ENCODE data around the gene TTYH3.
"Not testable (repeated sequence)": the region's sequence is repeated elsewhere in the genome, so short reads cannot be mapped to it uniquely, and the experiment has no call there.

TTYH3 gene

DNA sequence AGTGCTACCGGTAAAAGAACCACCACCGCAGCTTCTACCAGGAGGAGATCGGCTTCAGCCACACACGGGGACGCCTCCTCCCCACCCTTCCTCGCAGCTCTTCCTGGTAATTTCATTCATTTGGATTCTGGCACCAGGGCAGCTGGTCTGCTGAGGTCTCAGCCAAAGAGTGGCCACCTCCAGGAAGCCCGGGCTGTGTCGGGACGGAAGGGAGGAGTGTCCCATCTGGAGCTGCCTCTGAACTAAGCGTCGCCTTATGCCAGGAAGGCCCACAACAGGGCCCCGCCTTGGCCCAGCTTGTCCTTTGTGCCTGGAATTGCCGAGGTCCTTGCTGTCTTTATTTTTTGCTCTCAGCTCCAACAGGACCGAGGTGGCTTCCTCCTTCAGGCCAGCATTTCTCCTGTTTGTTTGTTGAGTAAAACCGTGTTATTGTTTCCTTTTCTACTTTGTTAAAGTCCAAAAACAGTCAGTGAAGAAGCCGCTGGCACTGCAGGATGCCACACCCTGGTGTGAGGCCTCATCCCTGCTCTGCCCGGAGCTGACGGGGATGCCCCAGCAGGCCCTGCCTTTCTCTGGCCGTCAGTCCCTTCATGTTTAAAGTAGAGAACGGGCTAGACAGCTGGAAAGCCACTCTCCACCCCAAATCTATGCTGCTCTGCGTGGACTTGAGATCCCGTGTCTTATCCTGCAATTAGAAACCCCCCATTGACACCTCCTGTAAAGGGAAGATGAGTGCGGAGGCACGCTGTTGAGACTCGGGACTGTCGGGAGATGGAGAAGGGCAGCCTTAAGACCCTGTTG is 24.5 kb upstream of the TTYH3 start:
- Histone ChIP-seq H3K4me1 (no peaks in the 10 kb centered on the region), H3K9me3 (no peaks in the 10 kb centered on the region), H3K36me3 (replicated peaks) (no peaks in the 10 kb centered on the region), H3K27me3 (ENCODE audit: low read depth) (no peaks in the 10 kb centered on the region), H3K4me3 (no peak overlapping the region)
- DNase-seq (ENCODE audit: low spot score in 2 of 2) = no peak
- in situ Hi-C loops (cut with MboI; ENCODE audit: low sequenced_read_pairs) = no loop called here

DNA sequence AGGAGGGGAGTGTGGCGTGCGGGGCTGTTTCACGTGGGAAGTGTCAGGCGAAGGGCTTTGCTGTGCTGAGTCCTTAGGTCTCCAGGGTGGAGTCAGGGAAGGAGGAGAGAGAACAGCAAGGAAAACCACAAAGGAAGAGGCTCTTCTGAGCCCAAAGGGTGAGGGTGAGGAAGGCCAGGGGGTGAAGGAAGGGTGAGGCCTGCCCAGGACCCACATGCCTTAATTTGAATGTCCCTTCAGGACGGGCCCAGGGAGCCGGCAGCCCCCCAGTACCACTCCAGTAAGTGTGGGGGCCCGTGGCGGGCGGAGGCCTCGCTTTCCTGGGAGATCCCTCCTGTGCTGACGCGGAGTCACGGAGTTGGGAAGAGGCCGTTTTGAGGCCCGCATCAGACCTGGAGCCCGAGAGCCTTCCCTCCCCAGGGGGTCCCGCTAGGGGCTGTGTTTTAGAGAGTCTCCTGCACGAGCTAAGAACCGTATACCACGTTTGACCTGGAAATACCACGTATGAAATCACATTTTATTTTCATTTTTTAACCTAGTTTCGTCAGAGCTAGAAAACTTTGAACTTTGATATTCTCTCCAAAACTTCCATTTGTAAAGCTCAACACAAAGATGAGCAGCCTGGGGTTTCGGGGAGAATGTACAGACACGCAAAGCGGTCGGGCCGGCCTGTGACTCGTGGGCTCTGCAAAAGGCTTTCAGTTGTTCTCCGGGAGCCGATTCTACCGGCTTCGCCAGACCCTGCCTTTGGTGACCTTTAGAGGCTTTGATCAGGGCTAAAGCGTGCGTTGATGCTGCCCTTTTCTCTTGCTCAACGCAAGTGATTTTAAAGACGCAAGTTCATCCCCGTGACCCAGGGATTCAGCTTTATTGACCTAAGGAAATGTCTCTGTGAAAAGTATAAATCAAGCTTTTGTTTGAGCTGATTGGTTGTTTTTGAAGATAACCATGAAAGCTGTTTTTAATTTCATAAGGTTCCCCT is 23.6 kb upstream of the TTYH3 start:
- no peaks in the 10 kb centered on the region for H3K36me3 ChIP-seq (replicated peaks)
- no peaks in the 10 kb centered on the region for H3K4me1 ChIP-seq
- DNase-seq (ENCODE audit: low spot score in 2 of 2) = no peak
- in situ Hi-C loops (cut with MboI; ENCODE audit: low sequenced_read_pairs) = no loop called here
- H3K9me3 ChIP-seq = no peaks in the 10 kb centered on the region
- no peaks in the 10 kb centered on the region for H3K27me3 ChIP-seq (ENCODE audit: low read depth)
- H3K4me3 ChIP-seq = no peak overlapping the region

DNA sequence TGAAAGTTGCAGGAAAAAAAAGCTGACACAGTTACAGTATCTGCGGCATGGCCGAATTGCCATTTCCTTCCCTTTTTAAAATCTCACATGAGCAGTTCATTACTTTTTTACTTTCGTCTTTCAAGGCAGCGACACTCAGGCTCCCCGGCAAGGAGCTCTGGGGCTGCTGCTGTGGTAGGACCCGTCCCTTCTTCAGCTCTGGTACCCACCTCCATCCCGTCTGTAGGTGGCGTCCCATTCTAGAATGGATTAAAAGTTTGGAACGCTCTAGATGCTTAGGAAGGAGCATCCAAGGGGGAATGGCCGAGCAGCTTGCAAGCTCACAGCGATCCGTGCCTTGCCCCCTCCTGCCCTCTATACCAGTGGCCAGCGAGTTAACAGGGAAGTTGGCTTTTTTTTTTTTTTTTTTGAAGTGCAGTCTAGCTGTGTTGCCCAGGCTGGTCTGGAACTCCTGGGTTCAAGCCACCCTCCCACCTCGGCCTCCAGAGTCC is 22.8 kb upstream of the TTYH3 start:
- Histone ChIP-seq H3K27me3 (ENCODE audit: low read depth) (no peaks in the 10 kb centered on the region), H3K4me3 (no peak overlapping the region), H3K4me1 (no peaks in the 10 kb centered on the region), H3K9me3 (no peaks in the 10 kb centered on the region), H3K36me3 (replicated peaks) (no peaks in the 10 kb centered on the region)
- in situ Hi-C loops (cut with MboI; ENCODE audit: low sequenced_read_pairs) = no loop called here
- DNase-seq (ENCODE audit: low spot score in 2 of 2) = peak; percentile 52 to 67

DNA sequence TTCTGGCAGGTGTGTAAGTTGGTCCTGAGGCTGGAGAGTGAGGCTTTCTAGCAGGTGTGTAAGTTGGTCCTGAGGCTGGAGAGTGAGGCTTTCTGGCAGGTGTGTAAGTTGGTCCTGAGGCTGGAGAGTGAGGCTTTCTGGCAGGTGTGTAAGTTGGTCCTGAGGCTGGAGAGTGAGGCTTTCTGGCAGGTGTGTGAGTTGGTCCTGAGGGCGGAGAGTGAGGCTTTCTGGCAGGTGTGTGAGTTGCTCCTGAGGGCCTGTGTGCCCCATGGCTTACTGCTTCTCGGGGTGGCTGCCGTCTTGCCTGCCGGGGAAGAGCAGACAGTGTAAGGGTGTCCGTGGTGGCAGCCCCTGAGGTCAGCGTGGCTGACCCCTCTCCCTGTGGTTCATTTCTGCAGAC is 22.1 kb upstream of the TTYH3 start:
- H3K36me3 ChIP-seq (replicated peaks); H3K4me3 ChIP-seq; H3K4me1 ChIP-seq; H3K27me3 ChIP-seq (ENCODE audit: low read depth); DNase-seq (ENCODE audit: low spot score in 2 of 2); in situ Hi-C loops (cut with MboI; ENCODE audit: low sequenced_read_pairs); H3K9me3 ChIP-seq: not testable (repeated sequence)

DNA sequence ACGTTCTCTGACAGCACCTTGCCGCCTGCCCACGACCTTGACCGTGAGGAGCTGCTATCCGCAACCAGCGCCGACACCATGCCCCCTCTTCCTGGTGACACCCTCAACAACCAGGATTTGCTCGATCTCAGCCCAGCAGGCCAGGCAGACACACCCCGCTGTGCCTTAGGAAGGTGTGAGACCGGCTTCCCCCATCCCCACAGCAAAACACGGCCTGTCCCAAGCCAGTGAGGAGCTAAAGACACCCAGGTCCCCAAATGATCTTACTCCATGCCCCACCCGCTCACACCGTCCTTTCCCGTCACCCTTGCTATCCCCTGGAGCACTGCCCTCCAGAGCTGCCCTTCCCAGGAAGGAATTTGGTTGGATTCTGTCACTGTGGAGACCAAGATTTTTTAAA is 21.3 kb upstream of the TTYH3 start:
- in situ Hi-C loops (cut with MboI; ENCODE audit: low sequenced_read_pairs) = no loop called here
- Histone ChIP-seq H3K36me3 (replicated peaks) (no peaks in the 10 kb centered on the region), H3K4me3 (no peak overlapping the region), H3K27me3 (ENCODE audit: low read depth) (no peaks in the 10 kb centered on the region), H3K9me3 (no peaks in the 10 kb centered on the region), H3K4me1 (no peaks in the 10 kb centered on the region)
- no peak for DNase-seq (ENCODE audit: low spot score in 2 of 2)

DNA sequence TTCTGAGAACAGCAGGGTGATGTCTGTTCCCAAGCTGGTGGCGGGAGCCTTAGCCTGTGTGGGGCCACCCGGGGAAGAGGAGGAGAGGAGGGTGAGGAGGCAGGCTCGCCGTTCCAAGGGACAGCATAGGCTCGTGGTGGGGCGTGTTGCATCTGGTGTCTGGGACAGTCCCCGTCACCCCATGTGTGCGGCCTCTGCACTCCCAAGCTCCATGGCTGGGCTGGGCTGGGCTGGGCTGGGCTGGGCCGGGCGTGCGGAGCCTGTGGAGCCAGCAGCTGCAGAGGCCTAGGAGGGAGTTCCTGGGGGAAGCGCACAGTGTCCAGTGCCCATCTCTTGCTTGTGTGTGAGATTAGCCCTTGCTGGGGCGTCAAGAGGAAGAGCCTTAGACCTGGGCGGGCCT is 20.9 kb upstream of the TTYH3 start:
- DNase-seq (ENCODE audit: low spot score in 2 of 2) = no peak

DNA sequence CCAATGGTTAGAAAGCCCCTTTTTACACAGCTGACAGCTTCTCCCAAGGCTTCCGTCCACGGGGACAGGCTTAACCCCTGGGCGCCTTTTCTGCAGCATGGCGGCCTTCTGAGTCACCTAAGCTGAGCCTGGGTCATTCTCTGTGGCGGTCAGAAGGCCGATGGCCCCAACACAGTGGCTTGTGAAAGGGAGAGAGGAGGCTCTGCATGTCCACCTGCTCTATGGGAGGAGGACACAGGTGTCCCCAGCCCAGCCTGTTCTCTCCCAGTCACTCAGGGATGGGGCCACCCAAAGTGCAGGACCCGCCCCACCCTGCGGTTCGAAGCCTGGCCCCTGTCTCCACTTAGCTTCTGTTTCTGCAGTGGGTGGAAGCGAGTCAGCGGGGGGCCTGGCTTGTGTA is 20.4 kb upstream of the TTYH3 start:
- no peak overlapping the region for H3K4me3 ChIP-seq
- no peaks in the 10 kb centered on the region for H3K9me3 ChIP-seq
- H3K4me1 ChIP-seq = no peaks in the 10 kb centered on the region
- no peaks in the 10 kb centered on the region for H3K36me3 ChIP-seq (replicated peaks)
- no peak for DNase-seq (ENCODE audit: low spot score in 2 of 2)
- in situ Hi-C loops (cut with MboI; ENCODE audit: low sequenced_read_pairs) = no loop called here
- H3K27me3 ChIP-seq (ENCODE audit: low read depth) = no peaks in the 10 kb centered on the region

More for the DNA sequence above, 20.9 kb upstream of the TTYH3 start:
- no peak overlapping the region for H3K4me3 ChIP-seq
- H3K4me1 ChIP-seq = no peaks in the 10 kb centered on the region
- H3K27me3 ChIP-seq (ENCODE audit: low read depth) = no peaks in the 10 kb centered on the region
- no peaks in the 10 kb centered on the region for H3K9me3 ChIP-seq
- in situ Hi-C loops (cut with MboI; ENCODE audit: low sequenced_read_pairs) = no loop called here
- no peaks in the 10 kb centered on the region for H3K36me3 ChIP-seq (replicated peaks)

DNA sequence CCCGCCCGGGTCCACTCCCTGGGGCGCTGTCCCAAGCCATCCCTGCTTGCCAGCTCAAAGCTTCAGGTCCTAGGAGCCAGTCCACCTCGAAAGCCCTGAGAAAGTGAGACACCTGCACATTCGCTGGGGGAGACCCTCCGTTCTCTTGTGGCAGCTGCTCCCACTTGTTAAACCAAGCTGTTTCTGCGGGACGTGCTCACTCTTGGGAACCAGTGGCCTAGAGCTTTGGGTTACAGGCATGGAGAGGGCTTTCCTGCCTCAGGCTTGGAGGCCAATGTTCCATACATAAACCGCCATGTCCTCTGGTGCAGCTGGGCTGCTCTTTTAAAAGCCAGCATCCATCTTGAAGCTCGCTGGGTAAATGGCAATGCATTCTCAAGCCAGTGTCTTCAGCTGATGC is 19.9 kb upstream of the TTYH3 start:
- H3K4me1 ChIP-seq = peaks cover under 1% of the 10 kb centered on the region; the same call in 1 of the 2 replicates
- H3K36me3 ChIP-seq (replicated peaks) = no peaks in the 10 kb centered on the region
- in situ Hi-C loops (cut with MboI; ENCODE audit: low sequenced_read_pairs) = no loop called here
- DNase-seq (ENCODE audit: low spot score in 2 of 2) = no peak
- H3K4me3 ChIP-seq = no peak overlapping the region
- no peaks in the 10 kb centered on the region for H3K9me3 ChIP-seq
- no peaks in the 10 kb centered on the region for H3K27me3 ChIP-seq (ENCODE audit: low read depth)

DNA sequence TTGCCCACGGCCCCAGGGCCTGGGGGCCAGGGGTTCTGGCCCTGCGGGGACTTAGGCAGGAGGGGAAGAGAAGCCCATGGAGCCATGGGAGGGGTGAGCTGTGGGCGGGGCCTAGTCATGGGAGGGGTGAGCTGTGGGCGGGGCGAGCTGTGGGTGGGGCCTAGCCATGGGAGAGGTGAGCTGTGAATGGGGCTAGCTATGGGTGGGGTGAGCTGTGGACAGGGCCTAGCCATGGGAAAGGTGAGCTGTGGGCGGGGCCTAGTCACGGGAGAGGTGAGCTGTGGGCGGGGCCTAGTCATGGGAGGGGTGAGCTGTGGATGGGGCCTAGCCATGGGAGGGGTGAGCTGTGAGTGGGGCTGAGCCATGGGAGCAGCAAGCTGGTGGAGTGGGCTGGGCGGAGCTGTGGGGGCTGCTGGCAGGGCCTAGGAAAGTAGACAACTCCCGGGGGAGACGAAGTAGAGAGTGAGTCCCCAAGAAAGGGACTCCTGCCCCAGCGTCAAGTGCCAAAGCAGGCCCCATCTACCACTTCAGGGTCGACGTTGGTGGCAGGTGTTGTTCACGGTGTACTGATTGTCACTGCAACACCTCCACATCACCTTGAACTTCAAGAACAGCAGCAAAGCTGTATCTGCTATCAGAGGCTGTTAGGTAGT is 19.2 kb upstream of the TTYH3 start:
- H3K4me1 ChIP-seq = peaks cover 4% of the 10 kb centered on the region; the same call in 1 of the 2 replicates
- H3K27me3 ChIP-seq (ENCODE audit: low read depth) = no peaks in the 10 kb centered on the region
- no peaks in the 10 kb centered on the region for H3K36me3 ChIP-seq (replicated peaks)
- in situ Hi-C loops (cut with MboI; ENCODE audit: low sequenced_read_pairs) = no loop called here
- H3K4me3 ChIP-seq = no peak overlapping the region
- peak in 1 of 2 experiments; percentile 40 for DNase-seq (ENCODE audit: low spot score in 2 of 2)
- no peaks in the 10 kb centered on the region for H3K9me3 ChIP-seq

DNA sequence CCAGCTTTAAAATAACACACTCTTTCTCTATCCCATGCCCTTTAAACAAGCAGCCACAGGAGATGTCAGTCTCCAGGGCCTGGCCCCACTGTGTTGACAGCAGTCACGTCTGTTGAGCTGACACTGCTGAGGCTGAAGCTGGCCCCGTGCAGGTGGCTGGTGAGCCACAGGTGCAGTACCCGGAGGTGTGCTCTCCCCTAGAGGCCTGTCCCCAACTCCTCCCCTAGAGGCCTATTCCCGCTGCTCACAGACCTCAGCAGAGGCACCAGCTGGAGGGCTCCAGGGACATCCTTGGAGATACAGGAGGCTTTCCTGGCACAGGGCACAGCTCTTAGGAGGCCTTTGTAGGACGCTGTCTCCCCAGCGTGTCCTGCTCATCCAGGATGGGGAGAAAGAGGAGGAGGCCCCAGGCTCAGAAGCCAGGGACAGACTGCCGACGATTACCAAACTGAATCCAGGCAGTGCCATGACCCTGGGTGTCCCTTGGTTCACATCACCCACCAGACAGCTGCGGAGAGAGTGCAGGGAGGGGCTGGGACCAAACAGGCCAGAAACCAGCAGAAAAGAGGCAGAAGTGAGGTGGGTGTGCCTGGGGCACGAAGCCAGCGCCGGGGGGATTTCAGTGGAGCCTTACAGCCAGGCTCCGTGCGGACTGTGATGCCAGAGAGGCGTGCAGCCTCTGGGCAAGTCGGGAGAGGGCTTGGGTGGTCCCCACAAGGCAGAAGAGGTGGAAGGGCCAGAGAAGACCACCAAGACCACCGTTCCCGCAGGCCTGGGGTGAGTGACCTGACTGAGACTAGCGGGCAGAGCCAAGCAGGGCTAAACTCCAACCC is 18.5 kb upstream of the TTYH3 start:
- Histone ChIP-seq H3K4me1 (peaks cover 4% of the 10 kb centered on the region; the same call in 1 of the 2 replicates), H3K4me3 (no peak overlapping the region)

DNA sequence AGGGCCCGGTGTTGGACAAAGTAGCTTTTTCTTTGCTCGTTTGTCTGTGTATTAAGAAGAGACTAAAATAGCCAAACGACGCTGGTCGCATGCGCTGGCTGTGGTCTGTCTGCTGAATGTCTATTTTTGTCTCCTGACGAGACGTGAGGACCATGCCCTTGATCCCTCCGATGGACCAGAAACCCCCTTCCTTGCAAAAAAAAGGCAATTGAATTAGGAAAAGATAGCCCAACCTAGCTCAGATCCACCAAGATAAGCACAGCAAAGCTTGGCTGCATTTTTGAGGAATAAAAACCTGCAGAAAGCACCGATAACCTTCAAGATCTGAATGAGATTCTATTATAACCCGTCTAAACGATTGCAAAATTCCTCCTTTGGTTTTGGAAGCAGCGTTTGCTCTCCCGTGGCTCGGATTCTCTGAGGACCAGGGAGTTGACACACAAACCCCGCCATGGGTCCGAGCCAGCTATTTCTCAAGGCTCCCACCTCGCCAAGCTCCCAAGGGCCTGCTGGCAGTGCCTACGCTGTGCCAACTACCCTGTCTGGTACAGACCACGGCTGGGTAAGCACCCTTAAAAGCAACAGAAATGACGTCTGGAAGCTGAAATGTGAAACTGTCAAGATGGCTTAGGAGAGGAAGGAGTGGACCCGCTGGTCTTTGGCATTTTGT is 17.7 kb upstream of the TTYH3 start:
- H3K9me3 ChIP-seq = no peaks in the 10 kb centered on the region
- H3K4me1 ChIP-seq = peaks cover 4% of the 10 kb centered on the region; the same call in 1 of the 2 replicates
- H3K4me3 ChIP-seq = no peak overlapping the region
- no peak for DNase-seq (ENCODE audit: low spot score in 2 of 2)
- no peaks in the 10 kb centered on the region for H3K36me3 ChIP-seq (replicated peaks)
- in situ Hi-C loops (cut with MboI; ENCODE audit: low sequenced_read_pairs) = no loop called here
- no peaks in the 10 kb centered on the region for H3K27me3 ChIP-seq (ENCODE audit: low read depth)

More for the DNA sequence above, 18.5 kb upstream of the TTYH3 start:
- Histone ChIP-seq H3K27me3 (ENCODE audit: low read depth) (no peaks in the 10 kb centered on the region), H3K9me3 (no peaks in the 10 kb centered on the region), H3K36me3 (replicated peaks) (no peaks in the 10 kb centered on the region)
- in situ Hi-C loops (cut with MboI; ENCODE audit: low sequenced_read_pairs) = no loop called here
- DNase-seq (ENCODE audit: low spot score in 2 of 2) = no peak

DNA sequence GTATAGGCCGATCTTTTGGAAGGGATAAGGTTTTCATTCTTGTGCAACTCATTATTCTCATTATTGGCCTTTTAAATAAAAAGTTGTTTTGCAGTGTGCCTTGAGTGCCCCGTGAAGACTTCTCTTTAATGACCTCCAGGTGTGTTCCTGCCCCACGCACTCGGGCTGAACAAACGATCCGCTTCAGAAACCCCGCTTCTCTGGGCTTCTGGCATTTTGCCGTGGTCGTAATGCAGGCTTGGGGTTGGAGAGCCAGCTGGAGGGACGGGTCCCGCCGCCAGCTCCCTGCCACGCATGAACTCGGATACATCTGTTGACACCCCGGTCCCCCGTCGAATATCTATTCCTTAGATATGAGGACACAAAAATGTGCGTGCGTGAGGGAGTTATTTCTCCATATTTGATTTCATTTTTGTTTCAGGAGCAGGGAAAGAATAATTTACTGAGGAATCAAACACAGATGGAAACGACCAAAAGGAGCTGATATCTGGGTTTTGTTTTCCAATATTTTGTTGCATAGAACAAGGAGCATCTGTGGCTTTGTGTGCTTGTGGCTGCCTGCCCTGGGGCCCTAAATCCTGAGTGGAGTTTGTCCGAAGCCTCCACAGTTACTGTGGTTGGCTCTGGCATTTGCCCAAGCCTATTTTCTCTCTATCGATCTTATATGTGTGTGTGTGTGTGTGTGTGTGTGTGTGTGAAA is 17.0 kb upstream of the TTYH3 start:
- DNase-seq (ENCODE audit: low spot score in 2 of 2) = no peak
- no peaks in the 10 kb centered on the region for H3K36me3 ChIP-seq (replicated peaks)
- H3K4me3 ChIP-seq = no peak overlapping the region
- H3K4me1 ChIP-seq = peaks cover 4% of the 10 kb centered on the region; the same call in 1 of the 2 replicates
- no peaks in the 10 kb centered on the region for H3K9me3 ChIP-seq
- no peaks in the 10 kb centered on the region for H3K27me3 ChIP-seq (ENCODE audit: low read depth)
- in situ Hi-C loops (cut with MboI; ENCODE audit: low sequenced_read_pairs) = no loop called here

Data from HAP-1 (cell line).